H1 (cell line): ENCODE data around the gene FKRP. TPM values are rescaled to one million over a fixed set of nuclear protein-coding genes. Genes with fewer than 3 reads are reported as not detected.

Experiments
- BRCA1 ChIP-seq: IDR thresholded peaks from 2 replicates; pipeline ENCODE4 v1.6.1; 2012; ENCODE audit warnings: low read depth, low read length, improper control_type of control experiment
- CHD1 ChIP-seq: IDR thresholded peaks from 2 replicates; pipeline ENCODE4 v1.6.1; 2012; ENCODE audit warnings: low read depth, low read length, improper control_type of control experiment
- HDAC2 ChIP-seq, 2 experiments: fragments of 300-600 bp in 1 of 2; sonication (generic) in 1 of 2; IDR thresholded peaks; 2 replicates each; pipeline ENCODE4 v1.6.1; 2011 to 2012; ENCODE audit warnings: low read depth in 2 of 2, low read length in 2 of 2, mild to moderate bottlenecking in 2 of 2, moderate library complexity in 2 of 2, borderline replicate concordance in 1 of 2, inconsistent platforms in 1 of 2
- POU5F1 ChIP-seq: IDR thresholded peaks from 2 replicates; pipeline ENCODE4 v1.6.1; 2011; ENCODE audit warnings: low read depth, mild to moderate bottlenecking, low read length, moderate library complexity
- SIN3A ChIP-seq, 2 experiments: IDR thresholded peaks in 1 of 2; conservative IDR thresholded peaks in 1 of 2; 2 replicates each; pipeline ENCODE4 v1.6.1; 2011 to 2012; ENCODE audit warnings: low read length in 2 of 2, improper control_type of control experiment in 1 of 2, low read depth in 1 of 2, mild to moderate bottlenecking in 1 of 2
- polyA plus RNA-seq, 7 experiments: library from polyadenylated mRNA; depleted of rRNA in 3 of 7; stranded (reverse) in 5 of 7; unstranded in 2 of 7; fragments of >200 nt in 5 of 7; fragments of 200-250 nt in 2 of 7; gene quantifications; 1 replicate in 5 of 7; 2 replicates in 1 of 7; 4 replicates in 1 of 7; pipeline versions ENCODE4 v1.2.1 to v1.2.3, GENCODE V29; 2011 to 2013; ENCODE audit warnings: missing spikeins in 2 of 7, mixed read lengths in 2 of 7
- total RNA-seq: library from RNA; stranded (reverse); fragmentation: NEBNext Ultra II Directional; extraction: Animal tissue kit (Norgen Biotek cat#: 25700); gene quantifications from 2 replicates; pipeline ENCODE4 v1.2.1, GENCODE V29; 2021

The FKRP gene
- total and polyA plus RNA-seq, 2 of the 8 experiments (the other 6 are each of a cell fraction or from before 2014, with no cell fraction given), result 17.1 to 24.4 TPM

- TF ChIP-seq POU5F1 (no peak), CHD1 (no peak), SIN3A (conservative IDR thresholded peaks at IDR 0.05 in 1 of 2, IDR thresholded peaks at IDR 0.05 in 1 of 2; ENCODE audit: low read depth in 1 of 2, low read length in 2 of 2) (no peak), BRCA1 (no peak), HDAC2 (IDR thresholded peaks at IDR 0.05; ENCODE audit: borderline replicate concordance in 1 of 2, low read depth in 2 of 2, low read length in 2 of 2) (no peak)
These were observed 4.4 kb upstream of the FKRP start (continued) for GRCh38 chr19:46741447-46741846.
